Measurements from ENCODE around the gene ETS1.

DNA sequence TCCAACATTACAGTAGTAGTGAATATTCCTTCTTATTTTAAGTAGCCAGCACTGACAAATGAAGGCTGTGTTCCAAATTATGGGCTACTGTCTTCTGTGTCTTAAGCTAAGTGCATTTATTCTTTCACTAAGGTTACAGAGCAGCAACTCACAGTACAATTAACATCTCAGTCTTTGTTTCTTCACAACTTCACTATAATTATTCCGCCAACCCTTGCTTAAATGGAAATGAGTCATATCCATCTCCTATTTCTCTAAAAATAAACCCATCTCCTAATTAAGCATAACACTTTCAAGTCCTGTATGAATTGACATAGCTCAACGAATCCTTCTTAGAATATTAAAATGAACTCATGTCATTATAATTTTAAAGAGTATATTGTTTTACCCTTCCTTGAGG is 6.7 kb downstream of the ETS1 start:
- TF ChIP-seq, protein P1, sequence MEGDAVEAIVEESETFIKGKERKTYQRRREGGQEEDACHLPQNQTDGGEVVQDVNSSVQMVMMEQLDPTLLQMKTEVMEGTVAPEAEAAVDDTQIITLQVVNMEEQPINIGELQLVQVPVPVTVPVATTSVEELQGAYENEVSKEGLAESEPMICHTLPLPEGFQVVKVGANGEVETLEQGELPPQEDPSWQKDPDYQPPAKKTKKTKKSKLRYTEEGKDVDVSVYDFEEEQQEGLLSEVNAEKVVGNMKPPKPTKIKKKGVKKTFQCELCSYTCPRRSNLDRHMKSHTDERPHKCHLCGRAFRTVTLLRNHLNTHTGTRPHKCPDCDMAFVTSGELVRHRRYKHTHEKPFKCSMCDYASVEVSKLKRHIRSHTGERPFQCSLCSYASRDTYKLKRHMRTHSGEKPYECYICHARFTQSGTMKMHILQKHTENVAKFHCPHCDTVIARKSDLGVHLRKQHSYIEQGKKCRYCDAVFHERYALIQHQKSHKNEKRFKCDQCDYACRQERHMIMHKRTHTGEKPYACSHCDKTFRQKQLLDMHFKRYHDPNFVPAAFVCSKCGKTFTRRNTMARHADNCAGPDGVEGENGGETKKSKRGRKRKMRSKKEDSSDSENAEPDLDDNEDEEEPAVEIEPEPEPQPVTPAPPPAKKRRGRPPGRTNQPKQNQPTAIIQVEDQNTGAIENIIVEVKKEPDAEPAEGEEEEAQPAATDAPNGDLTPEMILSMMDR (IDR thresholded peaks at IDR 0.05): no peak
- no peak for TF ChIP-seq POLR2A (IDR thresholded peaks at IDR 0.05)

All from adrenal gland (tissue), 5 donors.